HepG2 (cell line): Measurements from ENCODE around the gene IMP3. TPM values are rescaled to one million over a fixed set of nuclear protein-coding genes. Genes with fewer than 3 reads are reported as not detected.

Experiments used
- ARNT ChIP-seq: fragments of 450-650 bp; IDR thresholded peaks from 2 replicates; pipeline ENCODE4 v1.6.1; 2017
- ATM ChIP-seq: fragments of 450-650 bp; IDR thresholded peaks from 2 replicates; pipeline ENCODE4 v1.7.1; 2017; ENCODE audit warnings: mild to moderate bottlenecking, borderline replicate concordance
- CBFB ChIP-seq: sonication (generic); formaldehyde crosslinking; IDR thresholded peaks from 2 replicates; pipeline ENCODE4 v1.4.0; 2020; ENCODE audit warnings: missing genetic modification reagents
- FOXO1 ChIP-seq: sonication (generic); formaldehyde crosslinking; IDR thresholded peaks from 2 replicates; pipeline ENCODE4 v1.4.0; 2020; ENCODE audit warnings: missing genetic modification reagents
- GABPA ChIP-seq, 2 experiments: IDR thresholded peaks; 2 replicates each; pipeline ENCODE4 v1.6.1; 2011 to 2016; ENCODE audit warnings: low read depth in 2 of 2, low read length in 1 of 2, missing biosample characterization in 1 of 2, missing genetic modification characterization in 1 of 2
- ISL2 ChIP-seq: sonication (generic); formaldehyde crosslinking; IDR thresholded peaks from 2 replicates; pipeline ENCODE4 v1.5.0; 2020; ENCODE audit warnings: missing genetic modification reagents
- KDM1A ChIP-seq: IDR thresholded peaks from 2 replicates; pipeline ENCODE4 v1.6.1; 2016; ENCODE audit warnings: missing compliant biosample characterization
- NFE2 ChIP-seq: sonication (generic); formaldehyde crosslinking; IDR thresholded peaks from 2 replicates; pipeline ENCODE4 v1.4.0; 2020; ENCODE audit warnings: missing genetic modification reagents
- PHF8 ChIP-seq: sonication (generic); formaldehyde crosslinking; IDR thresholded peaks from 2 replicates; pipeline ENCODE4 v1.5.0; 2020; ENCODE audit warnings: missing genetic modification reagents
- RFX3 ChIP-seq: IDR thresholded peaks from 2 replicates; pipeline ENCODE4 v1.6.1; 2016; ENCODE audit warnings: missing biosample characterization, missing genetic modification reagents
- SRSF4 ChIP-seq: fragments of 200-400 bp; formaldehyde crosslinking; IDR thresholded peaks from one replicate; pipeline ENCODE4 v1.6.1; 2018; ENCODE audit warnings: mild to moderate bottlenecking, low read depth, low read length, moderate library complexity; ENCODE audit not compliant: poor library complexity, severe bottlenecking
- ZFAT ChIP-seq: sonication (generic); formaldehyde crosslinking; conservative IDR thresholded peaks from 2 replicates; pipeline ENCODE4 v1.8.1; 2023; ENCODE audit warnings: missing genetic modification reagents, inconsistent platforms
- ZFP37 ChIP-seq: sonication (generic); formaldehyde crosslinking; IDR thresholded peaks from 2 replicates; pipeline ENCODE4 v1.4.0; 2020; ENCODE audit warnings: missing genetic modification reagents, borderline replicate concordance
- ZNF12 ChIP-seq: sonication (generic); formaldehyde crosslinking; IDR thresholded peaks from 2 replicates; pipeline ENCODE4 v1.5.0; 2020; ENCODE audit warnings: missing genetic modification reagents
- ZNF263 ChIP-seq: sonication (generic); formaldehyde crosslinking; IDR thresholded peaks from 2 replicates; pipeline ENCODE4 v1.4.0; 2020; ENCODE audit warnings: missing genetic modification reagents
- ZNF274 ChIP-seq: sonication (generic); formaldehyde crosslinking; IDR thresholded peaks from 2 replicates; pipeline ENCODE4 v1.5.1; 2020; ENCODE audit warnings: mild to moderate bottlenecking, missing genetic modification reagents
- ZNF350 ChIP-seq: sonication (generic); formaldehyde crosslinking; IDR thresholded peaks from 2 replicates; pipeline ENCODE4 v1.4.0; 2020; ENCODE audit warnings: mild to moderate bottlenecking, low read depth, missing genetic modification reagents, borderline replicate concordance
- ZNF747 ChIP-seq: sonication (generic); formaldehyde crosslinking; IDR thresholded peaks from 2 replicates; pipeline ENCODE4 v1.8.1; 2023; ENCODE audit warnings: missing genetic modification reagents, mild to moderate bottlenecking, borderline replicate concordance
- polyA plus RNA-seq, 8 experiments: library from polyadenylated mRNA; depleted of rRNA in 3 of 8; stranded (reverse) in 7 of 8; unstranded in 1 of 8; fragments of >200 nt; fragmentation: Illumina TruSeq in 4 of 8; extraction: Trizol in 4 of 8; gene quantifications; 2 replicates each; pipeline versions ENCODE4 v1.2.1 to v1.2.3, GENCODE V29; 2011 to 2016; ENCODE audit warnings: low read depth in 4 of 8, missing spikeins in 1 of 8, mixed read lengths in 1 of 8; ENCODE audit not compliant: insufficient read depth in 1 of 8
- total RNA-seq, 5 experiments: library from RNA; depleted of rRNA; stranded (reverse); fragments of >200 nt; fragmentation: Illumina TruSeq; extraction: Trizol; gene quantifications; 2 replicates each; pipeline ENCODE4 v1.2.3, GENCODE V29; 2016; ENCODE audit warnings: low read depth in 1 of 5
- TF ChIP-seq, protein P1 (sequence below), 2 experiments: sonication (generic) in 1 of 2; formaldehyde crosslinking in 1 of 2; IDR thresholded peaks; 2 replicates each; pipeline versions ENCODE4 v1.5.1 to v1.6.1; 2011 to 2020; ENCODE audit warnings: borderline replicate concordance in 1 of 2, low read depth in 1 of 2, low read length in 1 of 2, mild to moderate bottlenecking in 1 of 2, missing genetic modification reagents in 1 of 2, moderate library complexity in 1 of 2
- TF ChIP-seq, protein P2 (sequence below): sonication (generic); formaldehyde crosslinking; IDR thresholded peaks from 2 replicates; pipeline ENCODE4 v1.8.0; 2022; ENCODE audit warnings: low read depth, missing genetic modification reagents
- TF ChIP-seq, protein P3 (sequence below): sonication (generic); formaldehyde crosslinking; IDR thresholded peaks from 2 replicates; pipeline ENCODE4 v1.4.0; 2020; ENCODE audit warnings: mild to moderate bottlenecking, low read depth, missing genetic modification reagents
- TF ChIP-seq, protein P4 (sequence below): sonication (generic); formaldehyde crosslinking; IDR thresholded peaks from 2 replicates; pipeline ENCODE4 v1.9.0; 2022; ENCODE audit warnings: missing genetic modification reagents, mild to moderate bottlenecking, borderline replicate concordance

The IMP3 gene
- total and polyA plus RNA-seq, 2 of the 13 experiments (the other 11 are each of a cell fraction or from before 2014, with no cell fraction given) = 38.3 to 143 TPM

DNA sequence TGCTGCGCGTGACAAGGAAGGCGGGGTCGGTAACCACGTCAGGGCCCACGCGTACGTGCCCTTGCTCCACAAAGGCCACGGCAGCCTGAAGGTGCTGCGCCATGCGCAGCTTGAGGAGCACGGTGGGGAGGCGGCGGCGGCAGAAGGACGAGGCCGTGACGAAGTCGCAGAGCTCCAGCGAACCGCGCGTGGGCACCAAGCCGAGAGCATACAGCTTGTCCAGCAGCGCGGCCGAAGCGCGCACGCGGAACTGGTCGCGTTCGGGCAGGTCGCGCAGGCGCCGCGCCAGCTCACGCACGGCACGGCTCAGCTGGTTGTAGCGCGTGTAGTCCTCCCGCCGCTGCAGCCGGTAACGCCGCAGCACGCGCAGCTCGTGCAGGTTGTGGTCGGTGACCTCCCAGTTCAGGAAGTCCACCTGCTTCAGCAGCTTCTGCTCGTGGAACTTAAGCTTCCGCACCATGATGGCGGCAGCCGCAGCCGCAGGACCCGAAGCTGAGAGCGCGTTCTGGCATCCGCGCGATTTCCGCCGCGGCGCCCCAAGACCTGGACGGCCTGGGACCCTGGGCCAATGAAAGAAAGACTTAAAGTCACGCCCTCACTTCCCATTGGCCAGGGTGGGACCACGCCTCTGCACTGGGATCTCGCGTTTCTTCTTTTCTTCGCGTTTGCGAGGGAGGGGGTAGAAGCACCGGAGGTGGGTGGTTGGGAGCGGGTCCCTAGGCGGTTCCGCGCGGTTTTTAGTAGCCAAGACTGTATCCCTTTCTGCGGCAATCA lies at the start of gene IMP3 (continued):
- TF ChIP-seq ZNF350 (CRISPR knock-in tag) (peak; percentile 79), ISL2 (CRISPR knock-in tag) (peak; percentile 67; the same call in 1 of the 2 replicates), ZNF12 (peak; percentile 52; the same call in 1 of the 2 replicates), FOXO1 (CRISPR knock-in tag) (0 out of 2 replicates have a peak, but pooled peaks have one; percentile 18), KDM1A (CRISPR knock-in tag) (no peak), ZNF274 (CRISPR knock-in tag) (peak; percentile 90), PHF8 (CRISPR knock-in tag) (peak; percentile 96), ZFAT (peak; percentile 71; the same call in 1 of the 2 replicates), SRSF4 (no peak), ARNT (no peak), ZNF263 (peak; percentile 86), ZNF747 (CRISPR knock-in tag) (0 out of 2 replicates have a peak, but pooled peaks have one; percentile 70), NFE2 (CRISPR knock-in tag) (no peak), CBFB (CRISPR knock-in tag) (peak; percentile 66; the same call in 1 of the 2 replicates), ZFP37 (0 out of 2 replicates have a peak, but pooled peaks have one; percentile 27), GABPA (IDR thresholded peaks at IDR 0.05; ENCODE audit: low read depth, low read length) (no peak), GABPA (CRISPR knock-in tag; IDR thresholded peaks at IDR 0.05; ENCODE audit: low read depth) (peak; percentile 84), RFX3 (no peak), ATM (no peak)
- TF ChIP-seq, protein P1, sequence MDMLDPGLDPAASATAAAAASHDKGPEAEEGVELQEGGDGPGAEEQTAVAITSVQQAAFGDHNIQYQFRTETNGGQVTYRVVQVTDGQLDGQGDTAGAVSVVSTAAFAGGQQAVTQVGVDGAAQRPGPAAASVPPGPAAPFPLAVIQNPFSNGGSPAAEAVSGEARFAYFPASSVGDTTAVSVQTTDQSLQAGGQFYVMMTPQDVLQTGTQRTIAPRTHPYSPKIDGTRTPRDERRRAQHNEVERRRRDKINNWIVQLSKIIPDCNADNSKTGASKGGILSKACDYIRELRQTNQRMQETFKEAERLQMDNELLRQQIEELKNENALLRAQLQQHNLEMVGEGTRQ (IDR thresholded peaks at IDR 0.05; ENCODE audit: low read depth, low read length) = no peak
- TF ChIP-seq, protein P1 (CRISPR knock-in tag; IDR thresholded peaks at IDR 0.05; ENCODE audit: borderline replicate concordance) = peak; percentile 67
- TF ChIP-seq, protein P2, sequence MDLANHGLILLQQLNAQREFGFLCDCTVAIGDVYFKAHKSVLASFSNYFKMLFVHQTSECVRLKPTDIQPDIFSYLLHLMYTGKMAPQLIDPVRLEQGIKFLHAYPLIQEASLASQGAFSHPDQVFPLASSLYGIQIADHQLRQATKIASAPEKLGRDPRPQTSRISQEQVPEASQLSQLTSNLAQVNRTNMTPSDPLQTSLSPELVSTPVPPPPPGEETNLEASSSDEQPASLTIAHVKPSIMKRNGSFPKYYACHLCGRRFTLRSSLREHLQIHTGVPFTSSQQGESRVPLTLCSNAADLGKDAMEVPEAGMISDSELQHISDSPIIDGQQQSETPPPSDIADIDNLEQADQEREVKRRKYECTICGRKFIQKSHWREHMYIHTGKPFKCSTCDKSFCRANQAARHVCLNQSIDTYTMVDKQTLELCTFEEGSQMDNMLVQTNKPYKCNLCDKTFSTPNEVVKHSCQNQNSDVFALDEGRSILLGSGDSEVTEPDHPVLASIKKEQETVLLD (CRISPR knock-in tag) = peak; percentile 69
- TF ChIP-seq, protein P3, sequence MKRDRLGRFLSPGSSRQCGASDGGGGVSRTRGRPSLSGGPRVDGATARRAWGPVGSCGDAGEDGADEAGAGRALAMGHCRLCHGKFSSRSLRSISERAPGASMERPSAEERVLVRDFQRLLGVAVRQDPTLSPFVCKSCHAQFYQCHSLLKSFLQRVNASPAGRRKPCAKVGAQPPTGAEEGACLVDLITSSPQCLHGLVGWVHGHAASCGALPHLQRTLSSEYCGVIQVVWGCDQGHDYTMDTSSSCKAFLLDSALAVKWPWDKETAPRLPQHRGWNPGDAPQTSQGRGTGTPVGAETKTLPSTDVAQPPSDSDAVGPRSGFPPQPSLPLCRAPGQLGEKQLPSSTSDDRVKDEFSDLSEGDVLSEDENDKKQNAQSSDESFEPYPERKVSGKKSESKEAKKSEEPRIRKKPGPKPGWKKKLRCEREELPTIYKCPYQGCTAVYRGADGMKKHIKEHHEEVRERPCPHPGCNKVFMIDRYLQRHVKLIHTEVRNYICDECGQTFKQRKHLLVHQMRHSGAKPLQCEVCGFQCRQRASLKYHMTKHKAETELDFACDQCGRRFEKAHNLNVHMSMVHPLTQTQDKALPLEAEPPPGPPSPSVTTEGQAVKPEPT (CRISPR knock-in tag) = peak; percentile 46; the same call in 1 of the 2 replicates
- TF ChIP-seq, protein P4, sequence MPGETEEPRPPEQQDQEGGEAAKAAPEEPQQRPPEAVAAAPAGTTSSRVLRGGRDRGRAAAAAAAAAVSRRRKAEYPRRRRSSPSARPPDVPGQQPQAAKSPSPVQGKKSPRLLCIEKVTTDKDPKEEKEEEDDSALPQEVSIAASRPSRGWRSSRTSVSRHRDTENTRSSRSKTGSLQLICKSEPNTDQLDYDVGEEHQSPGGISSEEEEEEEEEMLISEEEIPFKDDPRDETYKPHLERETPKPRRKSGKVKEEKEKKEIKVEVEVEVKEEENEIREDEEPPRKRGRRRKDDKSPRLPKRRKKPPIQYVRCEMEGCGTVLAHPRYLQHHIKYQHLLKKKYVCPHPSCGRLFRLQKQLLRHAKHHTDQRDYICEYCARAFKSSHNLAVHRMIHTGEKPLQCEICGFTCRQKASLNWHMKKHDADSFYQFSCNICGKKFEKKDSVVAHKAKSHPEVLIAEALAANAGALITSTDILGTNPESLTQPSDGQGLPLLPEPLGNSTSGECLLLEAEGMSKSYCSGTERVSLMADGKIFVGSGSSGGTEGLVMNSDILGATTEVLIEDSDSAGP = peak; percentile 96
